Measurements from ENCODE around the gene PNMA8C.

DNA sequence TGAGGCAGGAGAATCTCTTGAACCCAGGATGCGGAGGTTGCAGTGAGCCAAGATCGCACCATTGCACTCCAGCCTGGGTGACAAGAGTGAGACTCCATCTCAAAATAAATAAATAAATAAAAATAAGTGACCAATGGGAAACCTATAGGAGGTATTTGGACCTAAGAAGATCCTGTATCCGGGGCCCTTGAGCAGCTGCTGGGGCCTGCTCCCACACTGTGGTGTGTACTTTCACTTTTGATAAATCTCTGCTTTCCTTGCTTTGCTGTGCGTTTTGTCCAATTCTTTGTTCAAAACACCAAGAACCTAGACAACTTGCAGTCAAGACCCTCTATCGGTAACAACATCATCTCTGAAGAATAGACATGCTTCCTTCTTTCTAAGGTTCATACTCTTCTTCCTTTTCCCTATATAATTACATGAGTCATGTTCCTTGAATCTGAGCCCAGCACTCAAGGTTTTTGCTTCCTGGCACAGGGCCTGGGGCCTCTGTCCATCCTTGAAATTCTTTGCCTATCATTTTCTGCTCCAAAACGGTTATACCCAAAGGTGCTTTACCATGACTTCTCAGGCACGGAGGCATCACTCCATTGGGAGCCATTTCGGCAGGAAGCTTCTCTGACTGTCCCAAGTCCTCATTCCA, 14.2 kb upstream of the PNMA8C start:
- TF ChIP-seq, protein P1, sequence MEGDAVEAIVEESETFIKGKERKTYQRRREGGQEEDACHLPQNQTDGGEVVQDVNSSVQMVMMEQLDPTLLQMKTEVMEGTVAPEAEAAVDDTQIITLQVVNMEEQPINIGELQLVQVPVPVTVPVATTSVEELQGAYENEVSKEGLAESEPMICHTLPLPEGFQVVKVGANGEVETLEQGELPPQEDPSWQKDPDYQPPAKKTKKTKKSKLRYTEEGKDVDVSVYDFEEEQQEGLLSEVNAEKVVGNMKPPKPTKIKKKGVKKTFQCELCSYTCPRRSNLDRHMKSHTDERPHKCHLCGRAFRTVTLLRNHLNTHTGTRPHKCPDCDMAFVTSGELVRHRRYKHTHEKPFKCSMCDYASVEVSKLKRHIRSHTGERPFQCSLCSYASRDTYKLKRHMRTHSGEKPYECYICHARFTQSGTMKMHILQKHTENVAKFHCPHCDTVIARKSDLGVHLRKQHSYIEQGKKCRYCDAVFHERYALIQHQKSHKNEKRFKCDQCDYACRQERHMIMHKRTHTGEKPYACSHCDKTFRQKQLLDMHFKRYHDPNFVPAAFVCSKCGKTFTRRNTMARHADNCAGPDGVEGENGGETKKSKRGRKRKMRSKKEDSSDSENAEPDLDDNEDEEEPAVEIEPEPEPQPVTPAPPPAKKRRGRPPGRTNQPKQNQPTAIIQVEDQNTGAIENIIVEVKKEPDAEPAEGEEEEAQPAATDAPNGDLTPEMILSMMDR (IDR thresholded peaks at IDR 0.05), result no peak
- TF ChIP-seq POLR2A (IDR thresholded peaks at IDR 0.05), result no peak

Measured in adrenal gland (tissue), 5 donors.